Endothelial cell of umbilical vein (primary cell): ENCODE data around the gene CHD9. TPM values are rescaled to one million over a fixed set of nuclear protein-coding genes. Genes with fewer than 3 reads are reported as not detected.
"Not testable (repeated sequence)": the region's sequence is repeated elsewhere in the genome, so short reads cannot be mapped to it uniquely, and the experiment has no call there.

Experiments used
- BruUV-seq: library from RNA; stranded (reverse); fragments of 400-500 nt; replicated peaks from 2 replicates; lab custom pipeline; 2021; lab: Mats Ljungman, UMichigan
- CTCF ChIA-PET: fragments of 300-600, 350-600 bp; sonication (Branson Sonifier 250); formaldehyde crosslinking; loops from one replicate; lab custom pipeline; 2021; ENCODE audit warnings: antibody characterized with exemption, inconsistent platforms; lab: Charles Lee
- POLR2A ChIA-PET: fragments of 300-600, 350-600 bp; sonication (Branson Sonifier 250); formaldehyde crosslinking; loops from one replicate; lab custom pipeline; 2021; ENCODE audit warnings: antibody characterized with exemption, inconsistent platforms; lab: Charles Lee
- DNase-seq: peaks from one replicate; pipeline ENCODE4 v3.0.0-alpha.2; 2011; ENCODE audit warnings: low read depth, low spot score
- FAIRE-seq: peaks from 2 replicates; lab custom pipeline; 2011; peaks lifted over from hg19 to GRCh38; lab: Jason Lieb, UNC
- H2AFZ ChIP-seq: 2 replicates; pipeline ENCODE4 v1.6.0; 2012; ENCODE audit warnings: low read depth, low read length, control low read depth, inconsistent platforms
- H3K27ac ChIP-seq: 2 replicates; pipeline ENCODE4 v1.5.1; 2011; ENCODE audit warnings: low read depth, mild to moderate bottlenecking, control low read depth, low read length, moderate library complexity; ENCODE audit not compliant: insufficient read depth
- H3K27me3 ChIP-seq, 2 experiments: 2 replicates each; pipeline versions ENCODE4 v1.6.0 to v1.6.1; 2011; ENCODE audit warnings: low read length in 2 of 2, mixed read lengths in 1 of 2; ENCODE audit not compliant: control insufficient read depth in 2 of 2, insufficient read depth in 2 of 2
- H3K36me3 ChIP-seq, 2 experiments: 2 replicates in 1 of 2; 3 replicates in 1 of 2; pipeline ENCODE4 v1.5.1; 2011; ENCODE audit warnings: low read length in 2 of 2, mild to moderate bottlenecking in 1 of 2, moderate library complexity in 1 of 2; ENCODE audit not compliant: control insufficient read depth in 2 of 2, insufficient read depth in 2 of 2; ENCODE audit errors: extremely low read depth in 1 of 2
- H3K4me1 ChIP-seq: 3 replicates; pipeline ENCODE4 v1.5.1; 2011; ENCODE audit warnings: mild to moderate bottlenecking, low read length; ENCODE audit not compliant: control insufficient read depth, insufficient read depth; ENCODE audit errors: extremely low read depth
- H3K4me2 ChIP-seq: 2 replicates; pipeline ENCODE4 v1.6.1; 2011; ENCODE audit warnings: low read length, control low read depth, mixed read lengths; ENCODE audit not compliant: insufficient read depth
- H3K4me3 ChIP-seq, 3 experiments: fragments of 200-600 bp in 1 of 3; sonication (generic), shearing (Covaris generic) in 1 of 3; replicated peaks in 1 of 3; 2 replicates each; pipeline ENCODE4 v1.5.1; 2011 to 2016; ENCODE audit warnings: control low read depth in 3 of 3, low read length in 3 of 3, mild to moderate bottlenecking in 2 of 3, inconsistent platforms in 1 of 3, low read depth in 1 of 3, moderate library complexity in 1 of 3; ENCODE audit not compliant: insufficient read depth in 1 of 3
- H3K79me2 ChIP-seq: 2 replicates; pipeline ENCODE4 v1.6.0; 2012; ENCODE audit warnings: low read length, inconsistent platforms; ENCODE audit not compliant: control insufficient read depth, insufficient read depth
- H3K9ac ChIP-seq: replicated peaks from 2 replicates; pipeline ENCODE3; 2011; ENCODE audit warnings: low read length, control low read depth; ENCODE audit not compliant: insufficient read depth; ENCODE audit errors: extremely low read depth
- H3K9me1 ChIP-seq: replicated peaks from 3 replicates; pipeline ENCODE4 v1.6.0; 2011; ENCODE audit warnings: mild to moderate bottlenecking, low read length; ENCODE audit not compliant: control insufficient read depth, insufficient read depth; ENCODE audit errors: extremely low read depth
- H3K9me3 ChIP-seq: replicated peaks from 2 replicates; pipeline ENCODE4 v1.5.1; 2012; ENCODE audit warnings: low read length, inconsistent platforms; ENCODE audit not compliant: control insufficient read depth, insufficient read depth
- H4K20me1 ChIP-seq: replicated peaks from 2 replicates; pipeline ENCODE3; 2011; ENCODE audit warnings: mild to moderate bottlenecking, low read length; ENCODE audit not compliant: control insufficient read depth, insufficient read depth; ENCODE audit errors: extremely low read depth
- EZH2 ChIP-seq: IDR thresholded peaks from 2 replicates; pipeline ENCODE4 v1.6.1; 2012; ENCODE audit warnings: borderline replicate concordance, low read depth, mild to moderate bottlenecking, moderate library complexity, low read length, inconsistent platforms; ENCODE audit not compliant: severe bottlenecking
- FOS ChIP-seq: IDR thresholded peaks from 2 replicates; pipeline ENCODE4 v1.6.1; 2011; ENCODE audit warnings: mild to moderate bottlenecking, low read length, moderate library complexity, borderline replicate concordance; ENCODE audit not compliant: insufficient read depth
- GATA2 ChIP-seq: IDR thresholded peaks from 2 replicates; pipeline ENCODE4 v1.7.0; 2011; ENCODE audit warnings: low read depth, mild to moderate bottlenecking, moderate library complexity, mixed read lengths, low read length; ENCODE audit not compliant: insufficient read length, insufficient read depth
- JUN ChIP-seq: IDR thresholded peaks from 2 replicates; pipeline ENCODE4 v1.6.1; 2011; ENCODE audit warnings: borderline replicate concordance, low read depth; ENCODE audit not compliant: insufficient read length, insufficient read depth
- MYC ChIP-seq: IDR thresholded peaks from one replicate; pipeline ENCODE4 v1.6.1; 2011; ENCODE audit warnings: mild to moderate bottlenecking, low read depth, low read length
- POLR2A ChIP-seq: IDR thresholded peaks from 2 replicates; pipeline ENCODE4 v1.6.1; 2012; ENCODE audit warnings: low read depth, mild to moderate bottlenecking, control low read depth, low read length
- POLR2AphosphoS5 ChIP-seq: IDR thresholded peaks from 2 replicates; pipeline ENCODE4 v1.6.1; 2012; ENCODE audit warnings: low read depth, mild to moderate bottlenecking, control low read depth, low read length, moderate library complexity; ENCODE audit not compliant: insufficient read depth
- dilution Hi-C: fragments of 300-500 bp; cut with MboI; formaldehyde crosslinking; loops from one replicate; pipeline ENCODE4 v1.15.0; 2019; ENCODE audit warnings: low sequenced_read_pairs; ENCODE audit not compliant: extremely low pct_ligation_motif_present
- intact Hi-C: fragments of 100-400 bp; cut with micrococcal nuclease; formaldehyde crosslinking; loops from one replicate; pipeline ENCODE4 v1.10.0; 2022
- polyA plus RNA-seq, 4 experiments: library from polyadenylated mRNA; depleted of rRNA in 3 of 4; stranded (reverse) in 3 of 4; unstranded in 1 of 4; fragments of >200 nt; gene quantifications; 2 replicates each; pipeline versions ENCODE4 v1.2.1 to v1.2.3, GENCODE V29; 2011 to 2012; ENCODE audit warnings: missing spikeins in 1 of 4
- total RNA-seq: library from RNA; stranded (reverse); gene quantifications from 2 replicates; pipeline ENCODE4 v1.2.3, GENCODE V29; 2021
- TF ChIP-seq, protein P1 (sequence below), 2 donors: IDR thresholded peaks; 1 replicate in 1 of 2; 2 replicates in 1 of 2; pipeline ENCODE4 v1.5.1; 2011; ENCODE audit warnings: low read length in 2 of 2, mild to moderate bottlenecking in 2 of 2, moderate library complexity in 2 of 2, control low read depth in 1 of 2, inconsistent platforms in 1 of 2, low read depth in 1 of 2; ENCODE audit not compliant: insufficient read depth in 1 of 2; ENCODE audit errors: extremely low read depth in 1 of 2
- TF ChIP-seq, protein P2 (sequence below): IDR thresholded peaks from 2 replicates; pipeline ENCODE4 v1.6.1; 2011; ENCODE audit not compliant: insufficient read depth, insufficient read length

CHD9 gene
- total and polyA plus RNA-seq, 2 donors (not counting 3 experiments of a cell fraction or from before 2014, with no cell fraction given) = 9.9 to 59.2 TPM

DNA sequence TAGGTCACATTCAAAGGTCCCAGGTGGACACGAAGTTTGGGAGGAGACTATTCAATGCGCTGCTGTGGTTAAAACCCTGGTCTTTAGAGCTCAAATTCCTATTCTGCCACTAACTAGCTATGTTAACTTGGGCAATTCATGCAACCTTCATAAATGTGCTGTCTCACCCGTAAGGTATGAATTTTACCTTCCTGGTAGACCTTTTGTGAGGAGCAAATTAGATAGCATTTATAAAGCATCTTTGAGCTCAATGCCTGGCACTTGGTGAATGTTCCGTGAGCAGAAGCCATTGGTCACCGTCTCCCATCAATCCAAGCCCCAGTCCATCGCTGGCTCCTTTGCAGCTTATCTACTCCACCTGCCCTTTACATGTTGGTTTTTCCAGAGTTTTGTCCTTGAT lies 18.7 kb upstream of the CHD9 start:
- intact Hi-C loops = no loop called here
- Histone ChIP-seq H3K9ac (no peak overlapping the region), H2AFZ (no peak overlapping the region), H3K79me2 (no peaks in the 10 kb centered on the region), H3K4me1 (no peaks in the 10 kb centered on the region), H3K4me3 (no peak overlapping the region), H3K4me2 (no peak overlapping the region), H3K27ac (no peak overlapping the region), H4K20me1 (no peaks in the 10 kb centered on the region), H3K27me3 (peaks cover 2 to 4% of the 10 kb centered on the region in 2 experiments), H3K36me3 (no peaks in the 10 kb centered on the region), H3K9me3 (no peaks in the 10 kb centered on the region), H3K9me1 (no peaks in the 10 kb centered on the region)
- CTCF ChIA-PET = interaction anchor here (0.8 to 1.2 kb wide), 5 partner anchors 13 to 247 kb away, joined by 3 to 4 read pairs (median 3); partner anchors contain the start of gene CHD9
- TF ChIP-seq POLR2A (no peak), JUN (no peak), EZH2 (no peak), POLR2AphosphoS5 (no peak), FOS (no peak), GATA2 (no peak), MYC (no peak)
- TF ChIP-seq, protein P1, sequence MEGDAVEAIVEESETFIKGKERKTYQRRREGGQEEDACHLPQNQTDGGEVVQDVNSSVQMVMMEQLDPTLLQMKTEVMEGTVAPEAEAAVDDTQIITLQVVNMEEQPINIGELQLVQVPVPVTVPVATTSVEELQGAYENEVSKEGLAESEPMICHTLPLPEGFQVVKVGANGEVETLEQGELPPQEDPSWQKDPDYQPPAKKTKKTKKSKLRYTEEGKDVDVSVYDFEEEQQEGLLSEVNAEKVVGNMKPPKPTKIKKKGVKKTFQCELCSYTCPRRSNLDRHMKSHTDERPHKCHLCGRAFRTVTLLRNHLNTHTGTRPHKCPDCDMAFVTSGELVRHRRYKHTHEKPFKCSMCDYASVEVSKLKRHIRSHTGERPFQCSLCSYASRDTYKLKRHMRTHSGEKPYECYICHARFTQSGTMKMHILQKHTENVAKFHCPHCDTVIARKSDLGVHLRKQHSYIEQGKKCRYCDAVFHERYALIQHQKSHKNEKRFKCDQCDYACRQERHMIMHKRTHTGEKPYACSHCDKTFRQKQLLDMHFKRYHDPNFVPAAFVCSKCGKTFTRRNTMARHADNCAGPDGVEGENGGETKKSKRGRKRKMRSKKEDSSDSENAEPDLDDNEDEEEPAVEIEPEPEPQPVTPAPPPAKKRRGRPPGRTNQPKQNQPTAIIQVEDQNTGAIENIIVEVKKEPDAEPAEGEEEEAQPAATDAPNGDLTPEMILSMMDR (IDR thresholded peaks at IDR 0.05; ENCODE audit: extremely low read depth in 1 of 2, insufficient read depth in 1 of 2, low read depth in 1 of 2, low read length in 2 of 2) = no peak
- TF ChIP-seq, protein P2, sequence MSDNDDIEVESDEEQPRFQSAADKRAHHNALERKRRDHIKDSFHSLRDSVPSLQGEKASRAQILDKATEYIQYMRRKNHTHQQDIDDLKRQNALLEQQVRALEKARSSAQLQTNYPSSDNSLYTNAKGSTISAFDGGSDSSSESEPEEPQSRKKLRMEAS = no peak
- dilution Hi-C loops = no loop called here
- BruUV-seq = no TSS peak
- FAIRE-seq (no peak), DNase-seq (no peak)
- POLR2A ChIA-PET = no interaction called here

DNA sequence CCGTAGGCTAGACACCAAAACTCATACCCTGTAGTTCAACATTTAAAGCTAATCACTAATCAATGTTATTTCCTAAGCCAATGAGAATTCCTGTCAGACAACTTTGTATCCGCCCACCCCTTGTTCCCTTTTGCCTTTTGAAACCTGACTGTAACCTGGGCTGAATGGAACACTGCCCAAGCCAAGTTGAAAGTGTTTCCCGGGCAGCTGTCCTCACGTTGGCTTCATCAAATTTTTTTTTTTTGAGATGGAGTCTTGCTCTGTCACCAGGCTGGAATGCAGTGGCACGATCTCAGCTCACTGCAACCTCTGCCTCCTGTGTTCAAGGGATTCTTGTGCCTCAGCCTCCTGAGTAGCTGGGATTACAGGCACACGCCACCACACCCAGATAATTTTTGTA lies 18.1 kb upstream of the CHD9 start:
- H3K79me2 ChIP-seq, H3K27me3 ChIP-seq, H3K4me1 ChIP-seq, BruUV-seq, H3K9ac ChIP-seq, H3K9me1 ChIP-seq, H3K36me3 ChIP-seq, intact Hi-C loops, H2AFZ ChIP-seq, FAIRE-seq, H3K9me3 ChIP-seq, H3K4me2 ChIP-seq, POLR2A ChIA-PET, DNase-seq, H3K4me3 ChIP-seq, H3K27ac ChIP-seq, dilution Hi-C loops, H4K20me1 ChIP-seq: not testable (repeated sequence)
- CTCF ChIA-PET = interaction anchor here (1.1 to 1.2 kb wide), 3 partner anchors 14 to 247 kb away, joined by 3 to 4 read pairs (median 3); no protein-coding TSS in a partner anchor
